Activated T-cell treated with anti-CD3 and anti-CD28 coated beads, Interleukin-2, amount 50 U/mL, for 4 hours (primary cell): ENCODE data around the gene COL1A1. TPM values are rescaled to one million over a fixed set of nuclear protein-coding genes. Genes with fewer than 3 reads are reported as not detected.

Source experiments
- ATAC-seq, 2 donors: fragments of 200-7000 bp; cut with Tn5 transposase; one replicate each; pipeline ENCODE4 v1.10.0; 2021
- DNase-seq: peaks from one replicate; pipeline ENCODE4 v3.0.0-alpha.2; 2020
- H3K27me3 Mint-ChIP-seq: one replicate; pipeline ENCODE4 v1.8.0; 2021; ENCODE audit warnings: low read depth, mixed read lengths
- H3K36me3 Mint-ChIP-seq: one replicate; pipeline ENCODE4 v1.8.0; 2022; ENCODE audit warnings: mixed read lengths; ENCODE audit not compliant: insufficient read depth
- H3K4me1 Mint-ChIP-seq: one replicate; pipeline ENCODE4 v1.8.0; 2021; ENCODE audit warnings: low read depth, mixed read lengths
- H3K4me3 Mint-ChIP-seq: one replicate; pipeline ENCODE4 v1.8.0; 2021; ENCODE audit warnings: mild to moderate bottlenecking, moderate library complexity, mixed read lengths
- H3K9me3 Mint-ChIP-seq: one replicate; pipeline ENCODE4 v1.8.0; 2021; ENCODE audit warnings: mixed read lengths
- total RNA-seq, 3 donors: library from RNA; stranded (reverse); gene quantifications; one replicate each; pipeline ENCODE4 v1.2.1, GENCODE V29; 2021

COL1A1 gene
- total RNA-seq = 1 to 10 TPM; 1.6 to 3.2 (median 2.8) TPM

DNA sequence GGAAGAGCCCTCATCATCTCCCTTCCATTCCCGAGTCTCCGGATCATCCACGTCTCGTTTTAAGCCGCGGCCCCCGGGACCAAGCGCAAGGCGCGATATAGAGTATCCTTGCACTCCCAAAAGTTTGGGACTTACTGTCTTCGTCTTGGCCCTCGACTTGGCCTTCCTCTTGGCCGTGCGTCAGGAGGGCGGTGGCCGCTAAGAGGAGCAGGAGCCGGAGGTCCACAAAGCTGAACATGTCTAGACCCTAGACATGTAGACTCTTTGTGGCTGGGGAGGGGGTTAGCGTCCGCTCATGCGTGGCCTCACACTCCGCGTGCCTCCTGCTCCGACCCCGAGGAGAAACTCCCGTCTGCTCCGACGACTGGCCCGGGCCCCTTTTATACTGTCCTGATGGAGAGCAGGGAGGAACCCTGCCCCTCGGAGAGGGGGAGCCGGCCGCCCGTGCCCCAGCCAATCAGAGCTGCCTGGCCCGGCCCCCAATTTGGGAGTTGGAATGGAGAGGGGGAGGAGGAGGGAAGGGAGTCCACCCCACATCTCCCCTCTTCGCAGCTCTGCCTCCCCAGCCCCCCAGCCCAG is at the start of gene COL1A1:
COL1A1 (minus strand) TSS at position 356 of the 579 bp plus-strand sequence; CDS start at position 238, 118 bp downstream.
- Mint-ChIP-seq H3K9me3 (no peaks in the 10 kb centered on the region), H3K27me3 (peaks cover 60% of the 10 kb centered on the region)

GRCh38 chr17:50248255-50248654 is 46.8 kb upstream of the COL1A1 start:
- H3K27me3 Mint-ChIP-seq = peaks cover 34% of the 10 kb centered on the region
- DNase-seq (no peak), ATAC-seq (no peak)
- H3K36me3 Mint-ChIP-seq = peaks cover 2% of the 10 kb centered on the region
- peaks cover 17% of the 10 kb centered on the region for H3K9me3 Mint-ChIP-seq
- H3K4me3 Mint-ChIP-seq = no peak overlapping the region
- H3K4me1 Mint-ChIP-seq = no peaks in the 10 kb centered on the region

More for the DNA sequence above, at the start of gene COL1A1:
- no peaks in the 10 kb centered on the region for H3K36me3 Mint-ChIP-seq
- H3K4me3 Mint-ChIP-seq = peak within 1 kb of the TSS; percentile 71
- peaks cover 21% of the 10 kb centered on the region for H3K4me1 Mint-ChIP-seq
- ATAC-seq (no peak), DNase-seq (no peak)

DNA sequence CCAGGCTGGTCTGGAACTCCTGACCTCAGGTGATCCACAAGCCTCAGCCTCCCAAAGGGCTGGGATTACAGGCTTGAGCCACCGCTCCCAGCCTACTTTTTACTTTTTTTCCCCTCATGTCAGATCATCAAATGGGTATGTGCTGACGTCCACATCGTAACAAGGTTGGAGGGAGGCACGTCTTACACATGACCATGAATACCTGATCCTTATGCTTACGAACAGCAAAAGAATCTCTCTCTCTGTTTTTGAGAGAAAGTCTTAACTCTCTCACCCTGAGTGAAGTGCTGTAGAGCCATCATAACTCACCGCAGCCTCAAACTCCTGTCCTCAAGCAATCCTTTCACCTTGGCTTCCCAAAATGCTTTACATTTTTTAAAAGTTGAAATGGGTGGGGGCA is 43.3 kb upstream of the COL1A1 start:
- Mint-ChIP-seq H3K9me3 (peaks cover 12% of the 10 kb centered on the region), H3K36me3 (peaks cover 2% of the 10 kb centered on the region), H3K27me3 (peaks cover 36% of the 10 kb centered on the region), H3K4me3 (no peak overlapping the region), H3K4me1 (no peaks in the 10 kb centered on the region)
- ATAC-seq (no peak), DNase-seq (no peak)

DNA sequence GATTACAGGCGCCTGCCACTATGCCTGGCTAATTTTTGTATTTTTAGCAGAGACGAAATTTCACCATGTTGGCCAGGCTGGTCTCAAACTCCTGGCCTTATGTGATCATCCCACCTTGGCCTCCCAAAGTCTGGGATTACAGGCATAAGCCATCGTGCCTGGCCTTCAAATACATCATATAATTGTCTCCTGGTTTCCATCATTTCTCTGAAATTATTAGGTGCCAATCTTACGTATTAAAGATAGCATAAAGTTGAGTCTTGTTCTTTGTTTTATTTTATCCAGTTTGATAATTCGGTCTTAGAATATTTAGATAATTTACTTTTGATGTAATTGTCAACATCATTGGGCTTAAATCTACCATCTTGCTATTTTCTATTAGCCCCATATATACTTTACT is 40.0 kb upstream of the COL1A1 start:
- H3K9me3 Mint-ChIP-seq = no peaks in the 10 kb centered on the region
- no peaks in the 10 kb centered on the region for H3K36me3 Mint-ChIP-seq
- DNase-seq (no peak), ATAC-seq (no peak)
- H3K4me1 Mint-ChIP-seq = no peaks in the 10 kb centered on the region
- H3K4me3 Mint-ChIP-seq = no peak overlapping the region
- H3K27me3 Mint-ChIP-seq = peaks cover 32% of the 10 kb centered on the region

GRCh38 chr17:50240851-50241250 is 39.4 kb upstream of the COL1A1 start:
- no peak overlapping the region for H3K4me3 Mint-ChIP-seq
- H3K4me1 Mint-ChIP-seq = no peaks in the 10 kb centered on the region
- no peaks in the 10 kb centered on the region for H3K36me3 Mint-ChIP-seq
- ATAC-seq = no peak
- no peaks in the 10 kb centered on the region for H3K9me3 Mint-ChIP-seq
- DNase-seq = no peak
- H3K27me3 Mint-ChIP-seq = peaks cover 32% of the 10 kb centered on the region

- Mint-ChIP-seq H3K27me3 (peaks cover 39% of the 10 kb centered on the region), H3K4me3 (no peak overlapping the region), H3K9me3 (no peaks in the 10 kb centered on the region), H3K36me3 (no peaks in the 10 kb centered on the region), H3K4me1 (no peaks in the 10 kb centered on the region)
- ATAC-seq = no peak
- no peak for DNase-seq
These were observed 38.5 kb upstream of the COL1A1 start for GRCh38 chr17:50239937-50240336.

DNA sequence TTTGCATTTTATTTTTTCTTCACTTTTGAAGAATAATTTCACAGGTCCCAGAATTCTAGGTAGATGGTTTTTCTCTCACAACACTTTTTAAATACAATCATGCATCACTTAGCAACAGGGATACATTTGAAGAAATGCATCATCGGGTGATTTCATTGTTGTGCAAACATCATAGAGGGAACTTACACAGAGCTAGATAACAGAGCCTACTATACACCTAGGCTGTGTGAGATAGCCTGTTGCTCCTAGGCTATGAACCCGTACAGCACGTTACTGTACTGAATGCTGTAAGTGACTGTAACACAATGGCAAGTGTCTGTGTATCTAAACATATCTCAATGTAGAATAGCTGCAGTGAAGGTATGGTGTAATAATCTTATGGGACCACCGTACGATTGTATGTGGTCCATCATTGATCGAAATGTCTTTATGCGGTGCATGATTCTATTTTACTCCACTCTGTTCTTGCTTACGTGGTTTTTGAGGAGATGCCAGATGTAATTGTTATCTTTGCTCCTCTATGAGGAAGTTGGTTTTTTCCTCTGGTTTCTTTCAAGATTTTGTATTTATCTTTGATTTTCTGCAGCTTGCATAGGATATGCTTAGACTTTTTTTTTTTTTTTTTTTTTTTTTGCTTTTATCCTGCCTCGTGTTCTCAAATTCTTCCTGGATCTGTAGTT is 37.3 kb upstream of the COL1A1 start:
- no peaks in the 10 kb centered on the region for H3K36me3 Mint-ChIP-seq
- H3K4me3 Mint-ChIP-seq = no peak overlapping the region
- ATAC-seq = no peak
- peaks cover 41% of the 10 kb centered on the region for H3K27me3 Mint-ChIP-seq
- DNase-seq = no peak
- no peaks in the 10 kb centered on the region for H3K4me1 Mint-ChIP-seq
- H3K9me3 Mint-ChIP-seq = peaks cover 3% of the 10 kb centered on the region

GRCh38 chr17:50237901-50238300 is 36.5 kb upstream of the COL1A1 start:
- Mint-ChIP-seq H3K36me3 (no peaks in the 10 kb centered on the region), H3K4me3 (no peak overlapping the region), H3K9me3 (peaks cover 3% of the 10 kb centered on the region), H3K4me1 (no peaks in the 10 kb centered on the region), H3K27me3 (peaks cover 41% of the 10 kb centered on the region)
- no peak for ATAC-seq
- DNase-seq = no peak

DNA sequence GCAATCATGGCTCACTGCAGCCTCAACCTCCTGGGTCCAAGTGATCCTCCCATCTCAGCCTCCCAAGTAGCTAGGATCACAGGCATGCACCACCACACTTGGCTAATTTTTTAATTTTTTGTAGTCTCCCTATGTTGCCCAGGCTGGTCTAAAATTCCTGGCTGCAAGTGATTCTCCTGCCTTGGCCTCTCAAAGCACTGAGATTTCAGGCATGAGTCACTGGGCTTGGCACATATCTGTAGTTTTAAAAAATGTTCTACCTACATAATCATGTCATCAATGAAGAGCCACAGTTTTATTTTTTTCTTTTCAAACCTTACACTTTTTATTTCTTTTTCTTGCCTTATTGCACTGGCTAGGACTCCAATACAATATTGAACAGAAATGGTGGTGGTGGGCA is 33.1 kb upstream of the COL1A1 start:
- ATAC-seq = no peak
- H3K4me3 Mint-ChIP-seq = no peak overlapping the region
- peaks cover 27% of the 10 kb centered on the region for H3K27me3 Mint-ChIP-seq
- no peak for DNase-seq
- peaks cover 3% of the 10 kb centered on the region for H3K9me3 Mint-ChIP-seq
- no peaks in the 10 kb centered on the region for H3K36me3 Mint-ChIP-seq
- no peaks in the 10 kb centered on the region for H3K4me1 Mint-ChIP-seq

- ATAC-seq (no peak), DNase-seq (no peak)
- peaks cover 3% of the 10 kb centered on the region for H3K27me3 Mint-ChIP-seq
- H3K9me3 Mint-ChIP-seq = peaks cover 20% of the 10 kb centered on the region
- no peak overlapping the region for H3K4me3 Mint-ChIP-seq
- no peaks in the 10 kb centered on the region for H3K4me1 Mint-ChIP-seq
- H3K36me3 Mint-ChIP-seq = no peaks in the 10 kb centered on the region
These were observed 24.3 kb upstream of the COL1A1 start for GRCh38 chr17:50225701-50226240.

DNA sequence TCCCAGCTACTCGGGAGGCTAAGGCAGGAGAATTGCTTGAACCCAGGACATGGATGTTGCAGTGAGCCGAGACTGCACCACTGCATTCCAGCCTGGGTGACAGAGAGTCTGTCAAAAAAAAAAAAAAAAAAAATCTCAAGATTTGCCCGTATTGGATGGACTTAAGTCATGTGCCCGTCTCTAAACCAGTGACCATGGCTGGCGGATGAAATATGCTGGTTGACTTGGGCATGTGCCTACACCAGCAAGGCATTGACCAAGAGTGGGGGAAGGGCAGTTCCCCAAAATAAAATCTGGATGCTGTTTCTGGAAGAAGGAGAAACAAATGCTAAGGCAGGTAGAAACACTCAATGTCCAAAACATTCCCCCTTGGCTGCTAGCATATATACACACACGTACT is 21.5 kb upstream of the COL1A1 start:
- ATAC-seq (no peak), DNase-seq (no peak)
- H3K36me3 Mint-ChIP-seq = no peaks in the 10 kb centered on the region
- H3K27me3 Mint-ChIP-seq = peaks cover 9% of the 10 kb centered on the region
- no peaks in the 10 kb centered on the region for H3K4me1 Mint-ChIP-seq
- peaks cover 20% of the 10 kb centered on the region for H3K9me3 Mint-ChIP-seq
- no peak overlapping the region for H3K4me3 Mint-ChIP-seq

- peaks cover 17% of the 10 kb centered on the region for H3K9me3 Mint-ChIP-seq
- peaks cover 9% of the 10 kb centered on the region for H3K27me3 Mint-ChIP-seq
- DNase-seq = no peak
- no peaks in the 10 kb centered on the region for H3K4me1 Mint-ChIP-seq
- no peak overlapping the region for H3K4me3 Mint-ChIP-seq
- ATAC-seq = no peak
- H3K36me3 Mint-ChIP-seq = no peaks in the 10 kb centered on the region
These were observed 20.6 kb upstream of the COL1A1 start for GRCh38 chr17:50221864-50222545.

GRCh38 chr17:50221266-50221863 is 19.9 kb upstream of the COL1A1 start:
- Mint-ChIP-seq H3K9me3 (peaks cover 16% of the 10 kb centered on the region), H3K27me3 (peaks cover 9% of the 10 kb centered on the region), H3K36me3 (no peaks in the 10 kb centered on the region), H3K4me1 (no peaks in the 10 kb centered on the region), H3K4me3 (no peak overlapping the region)
- ATAC-seq (no peak), DNase-seq (no peak)

GRCh38 chr17:50220811-50221210 is 19.4 kb upstream of the COL1A1 start:
- Mint-ChIP-seq H3K4me3 (no peak overlapping the region), H3K36me3 (no peaks in the 10 kb centered on the region), H3K4me1 (no peaks in the 10 kb centered on the region), H3K9me3 (peaks cover 12% of the 10 kb centered on the region), H3K27me3 (peaks cover 9% of the 10 kb centered on the region)
- no peak for ATAC-seq
- DNase-seq = no peak
